Testis (tissue), 3 donors: ENCODE data around the gene TMEM63C. TPM values are rescaled to one million over a fixed set of nuclear protein-coding genes. Genes with fewer than 3 reads are reported as not detected.

Source experiments
- DNase-seq: peaks from one replicate; pipeline ENCODE4 v3.0.0-alpha.2; 2019
- H3K27ac ChIP-seq, 2 donors: fragments of 200-600 bp; sonication (generic); one replicate each; pipeline ENCODE4 v1.5.1; 2019
- H3K27me3 ChIP-seq: fragments of 200-600 bp; sonication (generic); one replicate; pipeline ENCODE4 v1.5.1; 2019
- H3K36me3 ChIP-seq: fragments of 200-600 bp; sonication (generic); one replicate; pipeline ENCODE4 v1.5.1; 2017; ENCODE audit warnings: low read depth; ENCODE audit errors: missing control alignments
- H3K4me1 ChIP-seq: fragments of 200-600 bp; sonication (generic); one replicate; pipeline ENCODE4 v1.5.1; 2019
- H3K4me3 ChIP-seq, 2 donors: fragments of 200-600 bp; sonication (generic); one replicate each; pipeline ENCODE4 v1.5.1; 2017 to 2019
- H3K9me3 ChIP-seq: fragments of 200-600 bp; sonication (generic); one replicate; pipeline ENCODE4 v1.5.1; 2017
- CTCF ChIP-seq, 3 experiments: fragments of 450-650 bp in 2 of 3; fragments of 200-600 bp in 1 of 3; sonication (generic) in 1 of 3; IDR thresholded peaks; one replicate each; pipeline ENCODE4 v1.5.1; 2016 to 2019; ENCODE audit warnings: antibody characterized with exemption in 3 of 3, mild to moderate bottlenecking in 2 of 3, moderate library complexity in 1 of 3
- POLR2A ChIP-seq: fragments of 450-650 bp; IDR thresholded peaks from one replicate; pipeline ENCODE4 v1.6.1; 2017; ENCODE audit warnings: antibody characterized with exemption, mild to moderate bottlenecking, moderate library complexity
- WGBS, 2 donors: methylation state at CpG; one replicate each; pipeline ENCODE4 v1.1.5; 2018; 5-methylcytosine and 5-hydroxymethylcytosine counted together
- intact Hi-C: fragments of 100-400 bp; cut with DNase I; formaldehyde crosslinking; loops from one replicate; pipeline ENCODE4 v1.15.1; 2023; ENCODE audit warnings: low total_unique reads
- polyA plus RNA-seq: library from polyadenylated mRNA; stranded (reverse); fragments of 350-450 nt; fragmentation: Illumina TruSeq; extraction: RNeasy Lipid Tissue Mini Kit (QIAGEN cat#74804); gene quantifications from one replicate; pipeline ENCODE4 v1.2.3, GENCODE V29; 2014; ENCODE audit warnings: low read depth, low replicate concordance; ENCODE audit not compliant: insufficient read depth
- total RNA-seq, 2 donors: library from RNA; depleted of rRNA; stranded (reverse); fragments of >200 nt; gene quantifications; one replicate each; pipeline ENCODE4 v1.2.3, GENCODE V29; 2016

The TMEM63C gene
- total and polyA plus RNA-seq, 3 donors from 2014 or later, result 14.1 to 21.0 (median 20.7) TPM

- intact Hi-C loops, result no loop called here
- no peaks in the 10 kb centered on the region for H3K27me3 ChIP-seq
- H3K27ac ChIP-seq, result no peak overlapping the region
- H3K36me3 ChIP-seq, result no peaks in the 10 kb centered on the region
- no peak overlapping the region for H3K4me3 ChIP-seq
- no peak for DNase-seq
- peaks cover 6% of the 10 kb centered on the region for H3K4me1 ChIP-seq
- no peaks in the 10 kb centered on the region for H3K9me3 ChIP-seq
- WGBS, 2 donors, result 69 to 76% methylated on average over 3 of the region's 3 CpGs
- no peak for TF ChIP-seq POLR2A
- no peak for TF ChIP-seq CTCF (IDR thresholded peaks at IDR 0.05)
Measured at GRCh38 chr14:77238356-77238755, 56.8 kb downstream of the TMEM63C start.

- Histone ChIP-seq H3K36me3 (no peaks in the 10 kb centered on the region), H3K27ac (no peak overlapping the region), H3K9me3 (no peaks in the 10 kb centered on the region), H3K4me1 (peaks cover 6% of the 10 kb centered on the region), H3K4me3 (no peak overlapping the region), H3K27me3 (no peaks in the 10 kb centered on the region)
- no peak for TF ChIP-seq CTCF (IDR thresholded peaks at IDR 0.05)
- TF ChIP-seq POLR2A, result no peak
- DNase-seq, result peak; percentile 31
- intact Hi-C loops, result no loop called here
- WGBS, 2 donors, result 50 to 60% methylated on average over 2 to 4 of the region's 4 CpGs
Measured at GRCh38 chr14:77238996-77239395, 57.4 kb downstream of the TMEM63C start.

GRCh38 chr14:77239412-77239811 is 57.8 kb downstream of the TMEM63C start:
- DNase-seq, result no peak
- intact Hi-C loops, result no loop called here
- peaks cover 6% of the 10 kb centered on the region for H3K4me1 ChIP-seq
- TF ChIP-seq CTCF (IDR thresholded peaks at IDR 0.05), result no peak
- TF ChIP-seq POLR2A, result no peak
- WGBS, 2 donors, result 91 to 95% methylated on average over 11 to 16 of the region's 16 CpGs
- no peak overlapping the region for H3K4me3 ChIP-seq
- no peaks in the 10 kb centered on the region for H3K27me3 ChIP-seq
- H3K27ac ChIP-seq, result no peak overlapping the region
- no peaks in the 10 kb centered on the region for H3K36me3 ChIP-seq
- H3K9me3 ChIP-seq, result no peaks in the 10 kb centered on the region

GRCh38 chr14:77240336-77240915 is 58.8 kb downstream of the TMEM63C start:
- DNase-seq, result no peak
- Histone ChIP-seq H3K9me3 (no peaks in the 10 kb centered on the region), H3K27me3 (no peaks in the 10 kb centered on the region), H3K4me3 (no peak overlapping the region), H3K27ac (no peak overlapping the region), H3K36me3 (no peaks in the 10 kb centered on the region), H3K4me1 (peaks cover 6% of the 10 kb centered on the region)
- intact Hi-C loops, result no loop called here
- WGBS, 2 donors, result 87 to 92% methylated on average over 3 to 15 of the region's 15 CpGs
- TF ChIP-seq POLR2A (no peak), CTCF (IDR thresholded peaks at IDR 0.05) (no peak)

GRCh38 chr14:77241955-77242354 is 60.4 kb downstream of the TMEM63C start:
- Histone ChIP-seq H3K36me3 (no peaks in the 10 kb centered on the region), H3K4me1 (peaks cover 6% of the 10 kb centered on the region), H3K27me3 (no peaks in the 10 kb centered on the region), H3K27ac (no peak overlapping the region), H3K9me3 (no peaks in the 10 kb centered on the region), H3K4me3 (no peak overlapping the region)
- no peak for DNase-seq
- TF ChIP-seq POLR2A (no peak), CTCF (IDR thresholded peaks at IDR 0.05) (no peak)
- WGBS, 2 donors, result 62 to 66% methylated on average over 2 of the region's 2 CpGs
- intact Hi-C loops, result no loop called here
